OCI-LY1 (cell line): ENCODE data around the gene NUP210L.

Experiments used
- CTCF ChIP-seq: fragments of 200-600 bp; sonication (generic), shearing (Covaris generic); IDR thresholded peaks from 2 replicates; pipeline ENCODE4 v1.5.1; 2017; ENCODE audit warnings: mild to moderate bottlenecking, antibody characterized with exemption, low read length, moderate library complexity, mixed read lengths
- EZH2 ChIP-seq: fragments of 200-600 bp; sonication (generic), shearing (Covaris generic); IDR thresholded peaks from 2 replicates; pipeline ENCODE4 v1.8.0; 2017; ENCODE audit warnings: borderline replicate concordance, mixed run types, mild to moderate bottlenecking, antibody characterized with exemption, low read length, moderate library complexity, mixed read lengths

- TF ChIP-seq CTCF = no peak
- no peak for TF ChIP-seq EZH2
Measured at GRCh38 chr1:154062309-154062708, 92.6 kb downstream of the NUP210L start.
